GM18508 (cell line): Measurements from ENCODE around the gene GUCY1B1.

ENCODE experiments used
- ATAC-seq: cut with Tn5 transposase; IDR thresholded peaks from one replicate; pipeline ENCODE4 v1.9.1; 2021; ENCODE audit warnings: moderate number of reproducible peaks; ENCODE audit not compliant: insufficient read depth, unreplicated experiment

Gene GUCY1B1

GRCh38 chr4:155758481-155759371 lies at the start of gene GUCY1B1:
Gene GUCY1B1, plus strand, starts transcription at chr4:155759021. Its CDS starts 120 bp downstream, at chr4:155759141.
- ATAC-seq, result peak; percentile 99

- no peak for ATAC-seq
Observed at GRCh38 chr4:155709918-155710317, 48.9 kb upstream of the GUCY1B1 start.

- no peak for ATAC-seq
Observed at GRCh38 chr4:155711556-155711955, 47.3 kb upstream of the GUCY1B1 start.

- no peak for ATAC-seq
Observed at GRCh38 chr4:155712846-155713245, 46.0 kb upstream of the GUCY1B1 start.

- ATAC-seq, result no peak
Observed at GRCh38 chr4:155713911-155714310, 44.9 kb upstream of the GUCY1B1 start.

- no peak for ATAC-seq
Observed at GRCh38 chr4:155722336-155722735, 36.5 kb upstream of the GUCY1B1 start.

GRCh38 chr4:155722816-155723499 lies 35.9 kb upstream of the GUCY1B1 start:
- ATAC-seq, result no peak

GRCh38 chr4:155724731-155725130 lies 34.1 kb upstream of the GUCY1B1 start:
- no peak for ATAC-seq

GRCh38 chr4:155734065-155734464 lies 24.8 kb upstream of the GUCY1B1 start:
- ATAC-seq, result no peak

GRCh38 chr4:155734951-155735350 lies 23.9 kb upstream of the GUCY1B1 start:
- ATAC-seq, result no peak

- ATAC-seq, result no peak
Observed at GRCh38 chr4:155735496-155735895, 23.3 kb upstream of the GUCY1B1 start.

GRCh38 chr4:155738548-155738947 lies 20.3 kb upstream of the GUCY1B1 start:
- ATAC-seq, result no peak

- no peak for ATAC-seq
Observed at GRCh38 chr4:155741546-155741945, 17.3 kb upstream of the GUCY1B1 start.

GRCh38 chr4:155742310-155743015 lies 16.4 kb upstream of the GUCY1B1 start:
- ATAC-seq, result no peak

- no peak for ATAC-seq
Observed at GRCh38 chr4:155745984-155746383, 12.8 kb upstream of the GUCY1B1 start.

- ATAC-seq, result no peak
Observed at GRCh38 chr4:155748039-155748438, 10.8 kb upstream of the GUCY1B1 start.

- no peak for ATAC-seq
Observed at GRCh38 chr4:155749041-155749440, 9.8 kb upstream of the GUCY1B1 start.

GRCh38 chr4:155751569-155751968 lies 7.3 kb upstream of the GUCY1B1 start:
- ATAC-seq, result no peak

GRCh38 chr4:155757745-155758265 lies 1.0 kb upstream of the GUCY1B1 start:
- ATAC-seq, result no peak

- no peak for ATAC-seq
Observed at GRCh38 chr4:155759372-155760252, 791 bp downstream of the GUCY1B1 start.
